Glutamatergic neuron (in vitro differentiated cells): ENCODE measurements around the gene PAIP2B. TPM values are rescaled to one million over a fixed set of nuclear protein-coding genes. Genes with fewer than 3 reads are reported as not detected.

Experiments used
- DNase-seq: peaks from one replicate; pipeline ENCODE4 v3.0.0; 2022
- H3K27ac Mint-ChIP-seq: one replicate; pipeline ENCODE4 v1.8.0; 2020; ENCODE audit warnings: mild to moderate bottlenecking, mixed read lengths, inconsistent platforms; ENCODE audit not compliant: unreplicated experiment
- H3K27me3 Mint-ChIP-seq: one replicate; pipeline ENCODE4 v1.8.0; 2020; ENCODE audit warnings: mild to moderate bottlenecking, moderate library complexity, mixed read lengths, inconsistent platforms; ENCODE audit not compliant: unreplicated experiment
- H3K36me3 Mint-ChIP-seq: one replicate; pipeline ENCODE4 v1.8.0; 2020; ENCODE audit warnings: mild to moderate bottlenecking, mixed read lengths, inconsistent platforms; ENCODE audit not compliant: unreplicated experiment
- H3K4me1 Mint-ChIP-seq: one replicate; pipeline ENCODE4 v1.8.0; 2020; ENCODE audit warnings: mild to moderate bottlenecking, low read depth, mixed read lengths, inconsistent platforms; ENCODE audit not compliant: unreplicated experiment
- H3K4me3 Mint-ChIP-seq: one replicate; pipeline ENCODE4 v1.8.0; 2020; ENCODE audit warnings: mild to moderate bottlenecking, mixed read lengths, inconsistent platforms; ENCODE audit not compliant: unreplicated experiment
- H3K9me3 Mint-ChIP-seq: one replicate; pipeline ENCODE4 v1.8.0; 2020; ENCODE audit warnings: mild to moderate bottlenecking, moderate library complexity, mixed read lengths, inconsistent platforms; ENCODE audit not compliant: unreplicated experiment
- CTCF ChIP-seq: fragments of 200-600 bp; sonication (generic); IDR thresholded peaks from one replicate; pipeline ENCODE4 v1.5.0; 2021; ENCODE audit not compliant: partially characterized antibody, unreplicated experiment
- total RNA-seq: library from RNA; stranded (reverse); fragmentation: NEBNext Ultra II Directional; extraction: Animal tissue kit (Norgen Biotek cat#: 25700); gene quantifications from one replicate; pipeline ENCODE4 v1.2.1, GENCODE V29; 2021; ENCODE audit not compliant: unreplicated experiment

Gene PAIP2B
- total RNA-seq, 1 donor from 2014 or later, result 15.6 TPM

- no peak overlapping the region for H3K4me3 Mint-ChIP-seq
- no peak for TF ChIP-seq CTCF
- peaks cover 5% of the 10 kb centered on the region for H3K9me3 Mint-ChIP-seq
- H3K36me3 Mint-ChIP-seq, result peaks cover 16% of the 10 kb centered on the region
- H3K4me1 Mint-ChIP-seq, result no peaks in the 10 kb centered on the region
- H3K27ac Mint-ChIP-seq, result no peak overlapping the region
- DNase-seq, result no peak
- no peaks in the 10 kb centered on the region for H3K27me3 Mint-ChIP-seq
Observed at GRCh38 chr2:71250935-71251334, 24.0 kb upstream of the PAIP2B start.

DNA sequence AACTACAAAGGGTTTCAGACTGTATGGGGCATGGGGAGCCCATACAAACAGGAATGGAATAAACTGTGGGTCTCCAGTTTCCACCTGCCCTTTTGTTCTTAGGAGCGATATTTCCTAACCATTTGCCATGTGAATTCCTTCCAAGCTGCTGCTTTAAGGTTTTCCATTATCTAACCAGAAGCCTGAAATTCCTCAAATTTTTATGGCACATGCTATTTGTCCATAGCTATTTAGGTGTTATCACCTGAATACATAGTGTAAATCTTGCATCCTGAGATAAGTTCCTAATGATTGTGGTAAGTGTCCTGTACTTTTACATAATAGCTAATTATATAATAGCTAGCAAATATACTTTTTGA lies 17.4 kb upstream of the PAIP2B start:
- no peak for DNase-seq
- Mint-ChIP-seq H3K27me3 (no peaks in the 10 kb centered on the region), H3K4me3 (no peak overlapping the region), H3K36me3 (no peaks in the 10 kb centered on the region), H3K27ac (no peak overlapping the region), H3K4me1 (no peaks in the 10 kb centered on the region), H3K9me3 (peaks cover 6% of the 10 kb centered on the region)
- TF ChIP-seq CTCF, result no peak

DNA sequence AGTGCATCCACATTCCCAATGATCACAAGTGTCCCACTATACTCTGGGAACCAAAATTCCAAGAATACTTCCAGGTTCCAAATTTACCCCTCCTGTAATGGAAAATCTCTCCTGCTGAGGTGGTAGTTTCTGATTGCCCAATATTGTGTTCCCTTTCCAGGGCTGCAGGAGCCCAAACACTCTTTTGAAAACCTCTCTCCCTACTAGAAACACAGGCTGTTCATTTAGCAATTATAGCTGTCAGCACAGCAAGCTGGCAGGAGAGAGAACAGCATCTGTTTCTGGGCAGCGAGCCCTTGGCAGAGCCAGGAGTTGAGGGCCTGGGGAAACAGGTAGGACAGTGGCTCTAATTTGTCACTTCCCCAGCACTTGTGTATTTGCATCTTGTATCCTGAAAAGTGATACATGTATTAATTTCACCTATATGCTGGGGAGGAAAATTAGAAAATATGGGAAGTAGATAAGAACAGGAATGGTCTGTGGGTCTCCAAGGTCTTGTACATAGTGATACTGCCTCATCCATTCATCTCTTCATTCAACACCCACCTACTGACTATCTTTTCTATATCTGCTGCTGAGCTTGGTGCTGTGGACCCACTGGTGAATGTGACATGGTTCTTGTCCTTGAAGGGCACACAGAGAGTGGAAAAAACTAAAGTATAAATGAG lies 16.9 kb upstream of the PAIP2B start:
- TF ChIP-seq CTCF, result no peak
- no peaks in the 10 kb centered on the region for H3K27me3 Mint-ChIP-seq
- H3K4me3 Mint-ChIP-seq, result no peak overlapping the region
- no peak overlapping the region for H3K27ac Mint-ChIP-seq
- H3K4me1 Mint-ChIP-seq, result no peaks in the 10 kb centered on the region
- peaks cover 6% of the 10 kb centered on the region for H3K9me3 Mint-ChIP-seq
- no peak for DNase-seq
- no peaks in the 10 kb centered on the region for H3K36me3 Mint-ChIP-seq

- H3K27ac Mint-ChIP-seq, result no peak overlapping the region
- H3K9me3 Mint-ChIP-seq, result peaks cover under 1% of the 10 kb centered on the region
- H3K36me3 Mint-ChIP-seq, result no peaks in the 10 kb centered on the region
- DNase-seq, result no peak
- no peak overlapping the region for H3K4me3 Mint-ChIP-seq
- H3K27me3 Mint-ChIP-seq, result no peaks in the 10 kb centered on the region
- TF ChIP-seq CTCF, result no peak
- H3K4me1 Mint-ChIP-seq, result no peaks in the 10 kb centered on the region
Observed at GRCh38 chr2:71240794-71241193, 13.9 kb upstream of the PAIP2B start.

GRCh38 chr2:71238089-71238488 lies 11.2 kb upstream of the PAIP2B start:
- H3K36me3 Mint-ChIP-seq, result peaks cover 12% of the 10 kb centered on the region
- H3K4me3 Mint-ChIP-seq, result no peak overlapping the region
- no peaks in the 10 kb centered on the region for H3K27me3 Mint-ChIP-seq
- DNase-seq, result no peak
- no peak overlapping the region for H3K27ac Mint-ChIP-seq
- no peak for TF ChIP-seq CTCF
- no peaks in the 10 kb centered on the region for H3K4me1 Mint-ChIP-seq
- peaks cover 3% of the 10 kb centered on the region for H3K9me3 Mint-ChIP-seq
